Keratinocyte (primary cell): Measurements from ENCODE around the gene SAYSD1. TPM values are rescaled to one million over a fixed set of nuclear protein-coding genes. Genes with fewer than 3 reads are reported as not detected.

ENCODE experiments used
- DNase-seq: peaks from one replicate; pipeline ENCODE4 v3.0.0-alpha.2; 2011; ENCODE audit warnings: low read depth, missing footprints, low spot score
- FAIRE-seq: peaks from 2 replicates; lab custom pipeline; 2011; peaks lifted over from hg19 to GRCh38; lab: Jason Lieb, UNC
- H2AFZ ChIP-seq: 2 replicates; pipeline ENCODE4 v1.6.0; 2012; ENCODE audit warnings: low read length, control low read depth, inconsistent platforms; ENCODE audit not compliant: control insufficient read depth
- H3K27ac ChIP-seq: 2 replicates; pipeline ENCODE4 v1.5.1; 2011; ENCODE audit warnings: low read length; ENCODE audit not compliant: control insufficient read depth, insufficient read depth
- H3K27me3 ChIP-seq: 3 replicates; pipeline ENCODE4 v1.6.0; 2011; ENCODE audit warnings: low read length; ENCODE audit not compliant: control insufficient read depth, insufficient read depth; ENCODE audit errors: extremely low read depth
- H3K36me3 ChIP-seq, 2 experiments: 2 replicates in 1 of 2; 3 replicates in 1 of 2; pipeline ENCODE4 v1.5.1; 2011; ENCODE audit warnings: low read length in 2 of 2, mild to moderate bottlenecking in 1 of 2; ENCODE audit not compliant: control insufficient read depth in 2 of 2, insufficient read depth in 2 of 2; ENCODE audit errors: extremely low read depth in 1 of 2
- H3K4me1 ChIP-seq: 3 replicates; pipeline ENCODE4 v1.5.1; 2011; ENCODE audit warnings: low read length; ENCODE audit not compliant: control insufficient read depth, insufficient read depth; ENCODE audit errors: extremely low read depth
- H3K4me2 ChIP-seq: 3 replicates; pipeline ENCODE4 v1.6.0; 2011; ENCODE audit warnings: low read depth, low read length; ENCODE audit not compliant: control insufficient read depth, insufficient read depth; ENCODE audit errors: extremely low read depth
- H3K4me3 ChIP-seq, 3 experiments: fragments of 200-600 bp in 1 of 3; sonication (generic) in 1 of 3; 2 replicates in 2 of 3; 3 replicates in 1 of 3; pipeline ENCODE4 v1.5.1; 2011 to 2016; ENCODE audit warnings: low read length in 3 of 3, mild to moderate bottlenecking in 3 of 3, control low read depth in 2 of 3, inconsistent platforms in 1 of 3, low read depth in 1 of 3, mixed read lengths in 1 of 3, mixed run types in 1 of 3, moderate library complexity in 1 of 3; ENCODE audit not compliant: control insufficient read depth in 2 of 3, insufficient read depth in 2 of 3; ENCODE audit errors: extremely low read depth in 1 of 3
- H3K79me2 ChIP-seq: 2 replicates; pipeline ENCODE4 v1.6.0; 2012; ENCODE audit warnings: low read length; ENCODE audit not compliant: control insufficient read depth, insufficient read depth
- H3K9ac ChIP-seq: 3 replicates; pipeline ENCODE4 v1.6.0; 2011; ENCODE audit warnings: low read length; ENCODE audit not compliant: control insufficient read depth, insufficient read depth; ENCODE audit errors: extremely low read depth
- H3K9me1 ChIP-seq: 3 replicates; pipeline ENCODE4 v1.6.0; 2011; ENCODE audit warnings: low read length; ENCODE audit not compliant: control insufficient read depth, insufficient read depth; ENCODE audit errors: extremely low read depth
- H3K9me3 ChIP-seq: 2 replicates; pipeline ENCODE4 v1.5.1; 2012; ENCODE audit warnings: low read depth, low read length; ENCODE audit not compliant: control insufficient read depth
- H4K20me1 ChIP-seq: 3 replicates; pipeline ENCODE4 v1.6.0; 2011; ENCODE audit warnings: low read length; ENCODE audit not compliant: control insufficient read depth, insufficient read depth; ENCODE audit errors: extremely low read depth
- CTCF ChIP-seq, 3 experiments: IDR thresholded peaks in 1 of 3; conservative IDR thresholded peaks in 1 of 3; optimal IDR thresholded peaks in 1 of 3; 2 replicates in 2 of 3; 3 replicates in 1 of 3; pipeline versions ENCODE3 to v1.5.1; 2011; ENCODE audit warnings: low read length in 3 of 3, mild to moderate bottlenecking in 3 of 3, moderate library complexity in 2 of 3, control low read depth in 1 of 3, inconsistent platforms in 1 of 3; ENCODE audit not compliant: insufficient read depth in 2 of 3; ENCODE audit errors: extremely low read depth in 1 of 3
- EZH2 ChIP-seq: IDR thresholded peaks from one replicate; pipeline ENCODE4 v1.6.1; 2012; ENCODE audit warnings: inconsistent platforms, mild to moderate bottlenecking, low read length, moderate library complexity
- dilution Hi-C: fragments of 300-500 bp; cut with MboI; formaldehyde crosslinking; loops from one replicate; pipeline ENCODE4 v1.7.0; 2020; ENCODE audit warnings: low sequenced_read_pairs; ENCODE audit not compliant: extremely low pct_ligation_motif_present
- polyA plus RNA-seq, 5 experiments: library from polyadenylated mRNA; depleted of rRNA in 3 of 5; stranded (reverse) in 3 of 5; stranded (forward) in 1 of 5; unstranded in 1 of 5; fragments of >200 nt; gene quantifications; 1 replicate in 1 of 5; 2 replicates in 3 of 5; 3 replicates in 1 of 5; pipeline versions ENCODE4 v1.2.1 to v1.2.3, GENCODE V29; 2011 to 2012; ENCODE audit warnings: missing spikeins in 2 of 5, low read depth in 1 of 5, low replicate concordance in 1 of 5

Gene SAYSD1
- polyA plus RNA-seq, 1 donor (not counting 4 experiments of a cell fraction or from before 2014, with no cell fraction given): 8.4 TPM

GRCh38 chr6:39108041-39108839 is 6.7 kb downstream of the SAYSD1 start:
- dilution Hi-C loops: no loop called here

GRCh38 chr6:39107641-39108040 is 7.3 kb downstream of the SAYSD1 start:
- no peak for DNase-seq
- no peak overlapping the region for H3K27ac ChIP-seq
- H3K4me2 ChIP-seq: no peak overlapping the region
- no peak for FAIRE-seq
- no peak overlapping the region for H2AFZ ChIP-seq
- H3K9ac ChIP-seq: no peak overlapping the region
- H3K9me3 ChIP-seq: no peaks in the 10 kb centered on the region
- H3K27me3 ChIP-seq: no peaks in the 10 kb centered on the region
- no peaks in the 10 kb centered on the region for H3K79me2 ChIP-seq
- dilution Hi-C loops: no loop called here
- H3K4me1 ChIP-seq: no peaks in the 10 kb centered on the region
- no peaks in the 10 kb centered on the region for H3K36me3 ChIP-seq
- no peak overlapping the region for H3K4me3 ChIP-seq
- no peaks in the 10 kb centered on the region for H3K9me1 ChIP-seq
- no peaks in the 10 kb centered on the region for H4K20me1 ChIP-seq
- TF ChIP-seq CTCF (optimal IDR thresholded peaks at IDR 0.05 in 1 of 3, IDR thresholded peaks at IDR 0.05 in 1 of 3, conservative IDR thresholded peaks at IDR 0.05 in 1 of 3; ENCODE audit: extremely low read depth in 1 of 3, insufficient read depth in 2 of 3, low read length in 3 of 3) (no peak), EZH2 (no peak)

More at GRCh38 chr6:39108041-39108839, 6.7 kb downstream of the SAYSD1 start:
- Histone ChIP-seq H3K4me1 (no peaks in the 10 kb centered on the region), H3K9me1 (no peaks in the 10 kb centered on the region), H3K27ac (no peak overlapping the region), H3K27me3 (no peaks in the 10 kb centered on the region), H3K4me2 (no peak overlapping the region), H3K79me2 (no peaks in the 10 kb centered on the region), H3K9me3 (no peaks in the 10 kb centered on the region), H3K36me3 (no peaks in the 10 kb centered on the region), H4K20me1 (no peaks in the 10 kb centered on the region), H3K4me3 (no peak overlapping the region), H2AFZ (no peak overlapping the region), H3K9ac (no peak overlapping the region)
- no peak for TF ChIP-seq EZH2
- no peak for TF ChIP-seq CTCF (optimal IDR thresholded peaks at IDR 0.05 in 1 of 3, IDR thresholded peaks at IDR 0.05 in 1 of 3, conservative IDR thresholded peaks at IDR 0.05 in 1 of 3; ENCODE audit: extremely low read depth in 1 of 3, insufficient read depth in 2 of 3, low read length in 3 of 3)
- DNase-seq (no peak), FAIRE-seq (no peak)
